ENCODE results near the gene DCST1.

GRCh38 chr1:155043793-155044192 lies 10.2 kb downstream of the DCST1 start:
- TF ChIP-seq ZBTB7A (CRISPR knock-in tag; IDR thresholded peaks at IDR 0.05) (0 out of 2 replicates have a peak, but pooled peaks have one; percentile 40), ARNT (IDR thresholded peaks at IDR 0.05) (no peak), THAP11 (CRISPR knock-in tag; IDR thresholded peaks at IDR 0.05) (no peak), POLR2A (IDR thresholded peaks at IDR 0.05; ENCODE audit: insufficient read depth in 1 of 2, low read depth in 2 of 2, low read length in 2 of 2) (no peak)
